Activated CD4-positive, alpha-beta T cell treated with anti-CD3 and anti-CD28 coated beads, Interleukin-2, amount 50 U/mL, for 1 hour (primary cell): ENCODE results near the gene USP6.
"Not testable (repeated sequence)": the region's sequence is repeated elsewhere in the genome, so short reads cannot be mapped to it uniquely, and the experiment has no call there.

Experiments
- DNase-seq: peaks from one replicate; pipeline ENCODE4 v3.0.0-alpha.2; 2020

USP6 gene

DNA sequence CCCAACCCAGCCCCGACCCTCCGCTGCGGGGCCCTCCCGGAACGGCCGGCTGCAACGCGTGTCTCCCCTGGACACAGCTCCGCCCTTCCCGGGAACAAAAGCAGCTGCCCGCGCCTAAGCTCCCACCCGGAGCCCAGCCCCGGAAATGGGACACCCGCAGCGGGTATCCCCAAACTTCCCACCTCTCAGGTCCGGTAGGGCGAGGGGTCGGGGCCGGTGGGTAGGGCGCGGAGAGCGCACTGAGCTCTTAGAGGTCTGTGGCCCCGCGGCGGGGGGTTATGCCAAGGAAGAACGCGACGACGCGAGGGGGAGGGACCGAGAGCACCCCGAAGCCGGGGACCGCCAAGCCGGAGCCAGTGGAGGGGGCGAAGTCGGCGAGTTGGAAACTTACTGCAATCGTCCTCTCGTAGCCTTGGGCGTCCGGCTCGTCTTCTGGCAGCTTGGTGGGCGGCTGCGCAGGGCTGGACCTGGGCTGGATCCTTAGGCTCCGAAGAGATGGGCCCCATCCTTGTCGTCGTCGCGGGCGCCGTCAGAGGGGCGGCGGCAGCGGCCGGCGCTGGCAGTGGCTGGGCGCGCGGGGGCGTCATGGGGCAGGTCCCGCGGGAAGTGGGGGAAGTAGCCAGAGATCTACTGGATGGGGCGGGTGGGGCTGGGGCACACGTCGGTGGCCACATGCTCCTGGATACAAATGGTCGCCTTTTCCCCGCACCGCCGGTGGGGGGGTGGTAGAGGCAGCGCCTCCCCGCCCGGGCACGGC lies 6.9 kb downstream of the USP6 start:
- DNase-seq = no peak

GRCh38 chr17:5123343-5124124 lies 7.7 kb downstream of the USP6 start:
- DNase-seq = no peak

GRCh38 chr17:5124125-5124760 lies 8.4 kb downstream of the USP6 start:
- not testable (repeated sequence) for DNase-seq

- DNase-seq = not testable (repeated sequence)
Measured at GRCh38 chr17:5124896-5125295, 9.1 kb downstream of the USP6 start.

- DNase-seq = no peak
Measured at GRCh38 chr17:5126719-5127488, 11.1 kb downstream of the USP6 start.

DNA sequence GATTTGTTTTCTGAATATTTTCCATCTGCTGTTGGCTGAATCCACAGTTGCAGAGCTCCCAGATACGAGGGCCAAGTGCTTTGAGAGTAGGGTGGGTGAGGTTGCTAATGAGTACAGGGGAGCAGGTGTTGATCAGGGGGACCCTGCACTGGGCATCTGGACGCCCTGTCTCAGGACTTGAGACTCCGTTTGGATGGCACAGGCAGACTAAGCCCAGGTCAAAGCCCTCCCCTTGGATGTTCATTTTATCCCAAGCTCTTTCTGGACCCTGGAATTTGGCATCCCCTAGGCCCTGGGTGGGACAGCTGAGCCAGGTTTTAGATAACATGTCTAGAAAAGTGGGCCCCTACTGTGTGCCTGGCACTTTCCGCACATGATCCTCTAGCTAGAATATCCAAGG lies 12.1 kb downstream of the USP6 start:
- DNase-seq = no peak

- DNase-seq = not testable (repeated sequence)
Measured at GRCh38 chr17:5128387-5128786, 12.6 kb downstream of the USP6 start.

DNA sequence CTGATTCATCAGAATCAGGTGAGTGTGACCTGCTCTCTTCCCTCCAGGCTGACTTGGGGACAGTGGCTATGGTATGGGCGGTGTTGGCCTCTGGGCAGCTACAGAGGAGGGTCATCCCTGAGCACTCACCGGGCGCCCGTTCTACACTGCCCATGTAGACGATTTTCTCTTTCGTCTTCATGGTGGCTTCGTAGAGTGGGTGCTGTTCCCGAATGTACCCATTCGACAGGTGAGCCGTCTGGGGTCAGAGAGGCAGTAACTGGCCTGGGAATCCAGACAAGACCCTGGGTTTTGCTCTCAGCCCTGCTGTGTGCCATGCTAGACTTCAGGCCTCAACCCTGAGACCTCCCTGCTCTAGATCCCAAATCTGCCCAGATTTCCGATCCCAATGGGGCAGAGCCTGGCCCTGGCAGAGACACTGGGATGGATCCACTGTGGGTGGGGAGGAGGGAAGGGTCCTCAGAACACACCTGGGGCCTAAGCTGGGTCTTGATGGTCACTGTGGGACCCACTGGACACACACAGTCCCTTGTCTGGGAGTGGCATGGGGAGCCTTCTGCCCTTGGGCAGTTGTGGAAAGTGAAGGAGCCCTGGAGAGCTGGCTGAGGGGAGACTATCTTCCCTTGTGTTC lies 13.2 kb downstream of the USP6 start:
- DNase-seq = no peak

GRCh38 chr17:5129770-5130169 lies 13.9 kb downstream of the USP6 start:
- not testable (repeated sequence) for DNase-seq

- DNase-seq = not testable (repeated sequence)
Measured at GRCh38 chr17:5130261-5130660, 14.4 kb downstream of the USP6 start.

GRCh38 chr17:5130687-5131086 lies 14.9 kb downstream of the USP6 start:
- not testable (repeated sequence) for DNase-seq

DNA sequence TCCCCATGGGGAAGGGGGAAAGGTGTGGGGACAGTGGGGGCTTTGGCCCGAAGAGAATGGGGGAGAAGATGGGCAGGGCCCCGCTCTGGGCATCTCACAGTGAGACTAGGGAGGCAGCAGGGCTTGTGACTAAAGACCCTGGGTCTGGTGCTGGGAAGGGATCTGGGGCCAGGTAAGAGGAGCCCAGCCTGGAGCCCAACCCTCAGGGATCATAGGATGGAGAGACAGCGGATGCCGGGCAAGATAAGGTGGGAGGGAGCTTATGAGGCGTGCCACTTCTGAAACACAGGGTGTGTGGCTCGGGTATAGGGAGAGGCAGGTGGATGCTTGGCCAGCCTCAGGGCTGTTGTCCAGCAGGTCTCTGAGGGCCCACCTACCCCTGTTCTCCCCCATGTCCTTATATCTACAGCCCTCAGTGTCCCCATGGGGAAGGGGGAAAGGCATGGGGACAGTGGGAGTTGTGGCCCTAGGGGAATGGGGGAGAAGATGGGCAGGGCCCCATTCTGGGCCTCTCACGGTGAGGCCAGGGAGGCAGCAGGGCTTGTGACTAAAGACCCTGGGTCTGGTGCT lies 15.4 kb downstream of the USP6 start:
- no peak for DNase-seq

DNA sequence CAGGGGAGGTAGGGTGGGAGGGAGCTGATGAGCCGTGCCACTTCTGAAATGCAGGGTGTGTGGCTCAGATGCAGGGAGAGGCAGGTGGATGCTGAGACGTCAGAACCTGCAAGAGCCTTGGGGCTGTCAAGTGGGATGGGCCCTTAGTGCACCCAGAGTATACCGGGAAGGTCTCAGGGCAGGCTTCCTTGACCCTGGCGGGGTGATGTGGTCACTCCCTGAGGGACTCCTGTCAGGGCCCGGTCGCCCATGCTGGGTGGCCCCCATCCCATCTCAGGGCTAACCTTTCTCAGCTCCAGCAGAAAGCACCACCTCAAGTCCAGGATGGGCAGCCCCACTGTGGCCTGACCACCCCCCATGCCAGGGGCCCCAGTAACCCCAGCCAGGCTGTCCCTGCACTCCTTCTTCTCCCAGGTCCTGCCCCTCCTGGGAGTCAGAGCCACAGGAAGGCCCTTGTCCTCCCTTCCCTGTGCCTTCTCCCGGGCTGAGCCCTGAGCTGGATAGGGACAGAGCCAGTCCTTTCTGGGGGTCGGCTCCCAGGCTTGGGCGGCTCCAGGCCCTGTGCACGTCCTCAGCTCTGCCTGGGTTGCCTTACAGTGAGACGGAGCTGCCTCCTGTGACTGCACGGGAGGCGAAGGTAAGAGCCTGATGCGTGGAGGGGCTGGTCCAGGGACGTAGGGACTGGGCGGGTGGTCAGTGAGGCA lies 16.1 kb downstream of the USP6 start:
- not testable (repeated sequence) for DNase-seq

DNA sequence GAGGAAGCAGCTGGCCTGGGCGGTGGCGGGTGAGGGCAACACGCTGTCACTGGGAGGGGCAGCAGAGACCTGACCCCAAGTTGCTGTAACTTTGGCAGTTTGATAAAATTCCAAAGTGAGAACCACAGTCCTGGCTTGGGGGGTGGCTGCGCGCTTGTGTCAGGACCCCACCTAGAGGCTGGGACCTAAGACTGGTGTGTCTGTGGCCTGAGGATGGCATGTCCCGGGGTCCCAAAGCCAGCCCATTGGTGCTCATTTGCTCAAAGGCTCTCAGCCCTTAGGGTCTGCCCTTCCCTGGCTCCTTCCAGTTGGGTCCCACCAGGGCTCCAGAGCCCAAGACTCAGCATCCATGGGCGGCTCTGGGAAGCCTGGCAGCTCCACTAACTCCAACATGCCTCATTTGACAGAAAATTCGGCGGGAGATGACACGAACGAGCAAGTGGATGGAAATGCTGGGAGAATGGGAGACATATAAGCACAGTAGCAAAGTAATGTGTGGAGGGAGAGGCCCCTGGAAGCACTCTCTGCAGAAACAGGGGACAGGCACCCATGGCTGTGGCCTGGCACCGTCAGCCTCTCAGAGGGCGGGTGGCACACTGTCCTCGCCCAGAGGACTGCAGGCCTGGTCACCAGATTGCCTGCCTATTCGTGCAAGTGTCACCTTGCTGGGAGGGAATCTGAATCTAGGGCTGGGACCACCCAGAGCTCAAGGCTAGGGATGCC lies 16.8 kb downstream of the USP6 start:
- not testable (repeated sequence) for DNase-seq

- DNase-seq = no peak
Measured at GRCh38 chr17:5133311-5133710, 17.5 kb downstream of the USP6 start.

DNA sequence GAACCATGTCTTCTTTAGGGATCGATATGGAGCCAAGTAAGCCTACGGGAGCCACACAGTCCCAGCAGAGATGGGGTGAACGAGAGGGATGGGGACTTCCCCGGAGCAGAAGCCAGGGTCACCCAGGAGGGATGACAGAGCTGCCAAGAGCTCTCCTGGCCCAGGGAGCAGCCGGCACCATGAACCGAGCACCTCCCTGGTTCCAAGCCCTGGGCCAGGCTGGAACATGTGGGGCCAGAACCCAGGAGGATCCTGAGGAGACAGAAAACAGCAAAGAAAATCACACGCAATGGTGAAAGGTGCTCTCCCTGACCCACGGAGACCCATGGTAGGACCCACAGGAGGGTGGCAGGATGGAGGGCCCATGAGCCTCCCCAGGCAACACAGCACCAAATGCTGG lies 18.1 kb downstream of the USP6 start:
- DNase-seq = not testable (repeated sequence)

DNA sequence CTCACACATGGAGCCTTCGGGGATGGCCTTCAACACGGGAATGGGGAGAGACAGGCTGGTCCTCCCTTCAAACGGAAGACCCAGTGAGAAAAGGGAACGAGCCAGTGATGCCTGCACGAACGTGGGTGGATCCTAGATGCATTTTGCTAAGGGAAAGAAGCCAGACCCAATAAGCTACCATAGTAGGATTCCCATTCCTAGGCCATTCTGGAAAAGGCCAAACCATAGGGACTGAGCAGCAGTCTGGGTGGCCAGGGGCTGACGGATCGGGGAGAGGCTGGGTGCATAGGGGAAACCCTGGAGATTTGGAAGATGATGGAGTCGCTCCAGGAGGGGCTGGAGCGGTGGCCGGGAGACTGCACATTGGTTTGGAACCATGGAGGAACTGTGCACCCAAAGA lies 18.7 kb downstream of the USP6 start:
- not testable (repeated sequence) for DNase-seq

GRCh38 chr17:5135131-5135712 lies 19.4 kb downstream of the USP6 start:
- not testable (repeated sequence) for DNase-seq

DNA sequence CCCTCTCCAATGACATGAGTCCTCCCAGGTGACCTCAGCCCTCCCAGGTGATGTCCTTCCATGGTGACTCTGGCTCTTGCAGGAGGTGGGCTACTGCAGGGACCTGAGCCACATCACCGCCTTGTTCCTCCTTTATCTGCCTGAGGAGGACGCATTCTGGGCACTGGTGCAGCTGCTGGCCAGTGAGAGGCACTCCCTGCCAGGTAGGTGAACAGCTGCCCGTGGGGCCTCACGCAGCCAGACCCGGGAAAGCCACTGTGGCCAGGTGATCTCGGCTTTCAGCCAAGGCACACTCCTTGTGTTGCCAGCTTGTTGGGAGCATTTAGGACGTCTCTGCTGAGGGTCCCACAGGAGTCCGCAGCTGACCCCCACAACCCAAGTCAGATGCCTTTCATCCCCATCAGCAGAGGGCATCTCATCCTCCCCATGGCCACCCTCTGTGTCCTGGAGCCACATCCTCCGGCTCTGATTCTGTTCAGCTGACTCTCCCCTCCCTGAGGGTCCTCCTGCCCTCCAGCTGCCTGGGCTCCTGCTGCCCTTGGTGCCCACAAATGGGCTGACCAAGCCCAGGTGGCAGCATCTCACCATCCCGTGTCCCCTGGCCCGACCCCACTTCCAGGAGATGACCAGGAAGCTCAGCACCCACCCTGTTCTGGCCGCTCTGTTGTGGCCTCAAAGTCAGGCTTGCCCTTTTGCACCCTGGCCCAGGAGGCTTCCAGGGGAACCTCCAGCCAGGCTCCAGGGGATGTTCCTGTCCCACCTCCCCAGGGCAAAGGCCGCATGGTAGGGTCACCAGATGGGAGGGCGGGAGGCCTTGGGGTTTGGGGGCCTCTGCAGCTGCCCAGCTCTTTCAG lies 20.1 kb downstream of the USP6 start:
- no peak for DNase-seq
